ENCODE measurements around the gene TBPL1.
"Not testable (repeated sequence)": the region's sequence is repeated elsewhere in the genome, so short reads cannot be mapped to it uniquely, and the experiment has no call there.

TBPL1 gene

GRCh38 chr6:133952815-133953633 is at the start of gene TBPL1:
TBPL1 (plus strand) TSS chr6:133953224; CDS start chr6:133980126, 26,902 bp downstream.
- peak; percentile 83 for DNase-seq

- no peak for DNase-seq
Measured at GRCh38 chr6:133903855-133904254, 49.2 kb upstream of the TBPL1 start.

GRCh38 chr6:133906050-133906449 is 47.0 kb upstream of the TBPL1 start:
- no peak for DNase-seq

- DNase-seq = peak; percentile 44
Measured at GRCh38 chr6:133916650-133917151, 36.3 kb upstream of the TBPL1 start.

- no peak for DNase-seq
Measured at GRCh38 chr6:133917781-133918180, 35.2 kb upstream of the TBPL1 start.

GRCh38 chr6:133918208-133918930 is 34.7 kb upstream of the TBPL1 start:
- no peak for DNase-seq

- DNase-seq = no peak
Measured at GRCh38 chr6:133919362-133919761, 33.7 kb upstream of the TBPL1 start.

- peak; percentile 61 for DNase-seq
Measured at GRCh38 chr6:133921249-133921859, 31.7 kb upstream of the TBPL1 start.

GRCh38 chr6:133923938-133924593 is 29.0 kb upstream of the TBPL1 start:
- no peak for DNase-seq

GRCh38 chr6:133931221-133931620 is 21.8 kb upstream of the TBPL1 start:
- not testable (repeated sequence) for DNase-seq

GRCh38 chr6:133936352-133936751 is 16.7 kb upstream of the TBPL1 start:
- not testable (repeated sequence) for DNase-seq

GRCh38 chr6:133937909-133938308 is 15.1 kb upstream of the TBPL1 start:
- DNase-seq = no peak

GRCh38 chr6:133938533-133938932 is 14.5 kb upstream of the TBPL1 start:
- DNase-seq = no peak

- no peak for DNase-seq
Measured at GRCh38 chr6:133939778-133940667, 13.0 kb upstream of the TBPL1 start.

- DNase-seq = no peak
Measured at GRCh38 chr6:133945158-133945557, 7.9 kb upstream of the TBPL1 start.

GRCh38 chr6:133947302-133947900 is 5.6 kb upstream of the TBPL1 start:
- DNase-seq = no peak

- no peak for DNase-seq
Measured at GRCh38 chr6:133948472-133948871, 4.6 kb upstream of the TBPL1 start.

GRCh38 chr6:133951227-133951626 is 1.8 kb upstream of the TBPL1 start:
- no peak for DNase-seq

- no peak for DNase-seq
Measured at GRCh38 chr6:133951881-133952814, 876 bp upstream of the TBPL1 start.

Measured in NCI-H1436 treated with DMSO at 0.1 percent for 48 hours (cell line).